ENCODE measurements around the gene SPATS2L.

- TF ChIP-seq EZH2 (IDR thresholded peaks at IDR 0.05; ENCODE audit: low read length, unreplicated experiment) = no peak
- TF ChIP-seq, protein P1, sequence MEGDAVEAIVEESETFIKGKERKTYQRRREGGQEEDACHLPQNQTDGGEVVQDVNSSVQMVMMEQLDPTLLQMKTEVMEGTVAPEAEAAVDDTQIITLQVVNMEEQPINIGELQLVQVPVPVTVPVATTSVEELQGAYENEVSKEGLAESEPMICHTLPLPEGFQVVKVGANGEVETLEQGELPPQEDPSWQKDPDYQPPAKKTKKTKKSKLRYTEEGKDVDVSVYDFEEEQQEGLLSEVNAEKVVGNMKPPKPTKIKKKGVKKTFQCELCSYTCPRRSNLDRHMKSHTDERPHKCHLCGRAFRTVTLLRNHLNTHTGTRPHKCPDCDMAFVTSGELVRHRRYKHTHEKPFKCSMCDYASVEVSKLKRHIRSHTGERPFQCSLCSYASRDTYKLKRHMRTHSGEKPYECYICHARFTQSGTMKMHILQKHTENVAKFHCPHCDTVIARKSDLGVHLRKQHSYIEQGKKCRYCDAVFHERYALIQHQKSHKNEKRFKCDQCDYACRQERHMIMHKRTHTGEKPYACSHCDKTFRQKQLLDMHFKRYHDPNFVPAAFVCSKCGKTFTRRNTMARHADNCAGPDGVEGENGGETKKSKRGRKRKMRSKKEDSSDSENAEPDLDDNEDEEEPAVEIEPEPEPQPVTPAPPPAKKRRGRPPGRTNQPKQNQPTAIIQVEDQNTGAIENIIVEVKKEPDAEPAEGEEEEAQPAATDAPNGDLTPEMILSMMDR (conservative IDR thresholded peaks at IDR 0.05; ENCODE audit: low read depth, low read length) = no peak
Observed at GRCh38 chr2:200467806-200468681, 161.6 kb downstream of the SPATS2L start.
